GM19239 (cell line): ENCODE data around the gene ZNF575.
A peak's percentile ranks its signal among the peaks of the same experiment; 100 is the strongest.

Experiments used
- DNase-seq: peaks from one replicate; pipeline ENCODE4 v3.0.0; 2011; ENCODE audit warnings: low spot score; ENCODE audit not compliant: insufficient read length
- FAIRE-seq: peaks from 2 replicates; lab custom pipeline; 2011; peaks lifted over from hg19 to GRCh38; lab: Jason Lieb, UNC

ZNF575 gene, protein sequence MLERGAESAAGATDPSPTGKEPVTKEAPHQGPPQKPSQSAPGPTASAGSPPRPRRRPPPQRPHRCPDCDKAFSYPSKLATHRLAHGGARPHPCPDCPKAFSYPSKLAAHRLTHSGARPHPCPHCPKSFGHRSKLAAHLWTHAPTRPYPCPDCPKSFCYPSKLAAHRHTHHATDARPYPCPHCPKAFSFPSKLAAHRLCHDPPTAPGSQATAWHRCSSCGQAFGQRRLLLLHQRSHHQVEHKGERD

DNA sequence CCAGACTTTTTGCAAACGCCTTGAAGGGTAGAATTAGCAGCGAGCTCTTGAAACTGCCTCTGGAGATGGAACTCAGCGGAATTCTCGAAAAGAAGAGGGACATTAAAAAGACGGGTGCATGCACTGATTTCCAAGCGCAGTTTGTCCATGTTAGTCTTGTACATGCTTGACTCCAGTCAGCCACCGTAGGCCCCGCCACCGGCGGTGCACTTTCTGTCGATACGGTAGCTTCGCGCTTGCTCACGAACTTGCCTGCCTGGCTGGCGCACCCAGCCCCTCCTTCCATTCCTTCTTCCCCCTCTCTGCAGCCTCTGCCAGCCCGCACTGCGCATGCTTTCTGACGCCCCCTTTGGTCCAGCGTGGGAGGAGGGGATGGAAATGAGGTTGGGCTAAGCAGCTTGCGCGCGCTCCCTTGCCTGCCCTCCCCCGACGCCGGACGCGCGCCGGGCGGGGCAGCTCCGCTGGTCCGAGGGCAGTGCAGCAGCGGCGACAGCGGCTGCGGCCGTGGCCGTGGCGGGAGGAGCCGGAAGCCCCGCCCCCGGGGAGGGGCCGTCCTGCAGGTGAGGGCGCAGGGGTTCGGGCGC, at the start of gene ZNF575:
Gene ZNF575, plus strand, starts transcription at position 227 of the 584 bp plus-strand sequence. CDS start 1,235 bp downstream, outside the sequence.
- FAIRE-seq (peak; percentile 98), DNase-seq (peak; percentile 79)

DNA sequence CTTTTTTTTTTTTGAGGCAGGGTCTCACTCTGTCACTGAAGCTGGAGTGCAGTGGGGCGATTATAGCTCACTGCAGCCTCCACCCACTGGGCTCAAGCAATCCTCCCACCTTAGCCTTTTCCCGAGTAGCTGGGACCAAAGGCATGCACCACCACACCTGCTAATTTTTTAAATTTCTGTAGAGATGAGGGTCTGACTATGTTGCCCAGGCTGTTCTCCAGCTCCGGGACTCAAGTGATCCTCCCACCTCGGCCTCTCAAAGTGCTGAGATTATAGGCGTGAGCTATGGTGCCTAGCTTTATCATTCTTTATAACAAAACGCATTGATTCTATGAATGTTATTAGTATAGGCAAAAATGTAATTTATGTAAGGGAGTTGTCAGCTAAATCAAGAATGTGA, 49.7 kb upstream of the ZNF575 start:
- FAIRE-seq (no peak), DNase-seq (no peak)

DNA sequence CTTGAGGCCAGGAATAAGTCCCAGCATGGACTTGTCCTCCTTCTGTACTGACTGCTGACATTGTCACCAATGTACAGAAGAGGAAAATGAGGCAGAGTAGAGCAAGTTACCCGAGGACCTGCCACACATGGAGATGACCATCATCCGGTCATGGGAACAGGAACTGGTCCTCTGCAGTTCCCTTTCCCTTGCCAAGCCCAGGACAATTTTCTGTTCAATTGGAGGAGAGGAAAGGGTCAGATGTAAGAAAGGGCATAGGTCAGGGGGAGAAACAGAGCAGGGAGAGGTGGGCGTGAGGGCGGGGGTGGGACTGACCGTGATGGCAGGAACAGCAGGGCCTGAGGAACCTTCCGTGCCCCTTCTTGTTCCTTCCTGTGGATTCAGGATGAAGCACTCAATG, 47.0 kb upstream of the ZNF575 start:
- DNase-seq (no peak), FAIRE-seq (no peak)

DNA sequence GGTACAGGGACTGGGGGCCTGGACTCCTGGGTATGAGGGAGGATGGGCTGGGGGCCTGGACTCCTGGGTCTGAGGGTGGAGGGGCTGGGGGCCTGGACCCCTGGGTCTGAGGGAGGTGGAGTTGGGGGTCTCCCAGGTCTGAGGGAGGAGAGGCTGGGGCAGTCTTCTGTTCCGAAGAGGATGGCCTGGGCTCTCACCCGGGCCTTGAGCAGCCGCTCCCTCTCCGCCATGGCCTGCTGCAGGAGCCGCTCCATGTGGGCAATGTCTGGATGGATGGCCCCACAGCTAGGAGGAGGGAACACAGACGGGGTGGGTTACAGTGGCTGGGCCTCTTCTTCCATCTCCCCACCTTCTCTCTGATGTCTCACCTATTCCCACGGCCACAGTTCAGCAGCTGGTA, 46.6 kb upstream of the ZNF575 start:
- DNase-seq (no peak), FAIRE-seq (no peak)

DNA sequence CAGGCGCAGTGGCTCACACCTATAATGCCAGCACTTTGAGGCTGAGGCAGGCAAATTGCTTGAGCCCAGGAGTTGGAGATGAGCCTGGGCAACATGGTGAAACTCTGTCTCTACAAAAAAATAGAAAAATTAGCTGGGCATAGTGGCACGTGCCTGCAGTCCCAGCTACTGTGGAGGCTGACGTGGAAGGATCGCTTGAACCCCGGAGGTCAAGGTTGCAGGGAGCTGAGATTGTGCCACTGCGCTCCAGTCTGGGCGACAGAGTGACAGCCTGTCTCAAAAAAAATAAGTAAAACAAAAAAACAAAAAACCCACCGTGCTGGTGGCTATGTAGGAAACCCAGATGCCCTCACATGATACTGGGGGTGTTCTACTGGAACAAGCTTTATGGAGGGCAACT, 44.8 kb upstream of the ZNF575 start:
- FAIRE-seq (no peak), DNase-seq (no peak)

DNA sequence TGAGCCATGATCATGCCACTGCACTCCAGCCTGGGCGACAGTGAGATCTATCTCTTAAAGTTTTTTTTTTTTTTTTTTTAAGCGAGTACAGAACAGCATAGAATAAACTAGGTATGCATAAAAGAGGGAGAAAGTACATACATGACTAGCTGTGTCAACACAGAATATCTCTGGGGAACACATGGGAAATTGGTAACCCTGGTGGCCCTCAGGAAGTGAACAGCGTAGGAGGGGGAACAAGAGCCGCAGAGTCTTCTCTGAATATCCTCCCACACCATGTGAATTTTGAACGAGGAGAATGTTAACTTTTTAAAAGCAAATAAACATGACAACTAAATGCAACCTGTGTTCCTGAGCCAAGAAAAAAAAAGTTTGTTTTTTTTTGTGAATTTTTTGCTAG, 43.7 kb upstream of the ZNF575 start:
- FAIRE-seq: no peak
- no peak for DNase-seq

DNA sequence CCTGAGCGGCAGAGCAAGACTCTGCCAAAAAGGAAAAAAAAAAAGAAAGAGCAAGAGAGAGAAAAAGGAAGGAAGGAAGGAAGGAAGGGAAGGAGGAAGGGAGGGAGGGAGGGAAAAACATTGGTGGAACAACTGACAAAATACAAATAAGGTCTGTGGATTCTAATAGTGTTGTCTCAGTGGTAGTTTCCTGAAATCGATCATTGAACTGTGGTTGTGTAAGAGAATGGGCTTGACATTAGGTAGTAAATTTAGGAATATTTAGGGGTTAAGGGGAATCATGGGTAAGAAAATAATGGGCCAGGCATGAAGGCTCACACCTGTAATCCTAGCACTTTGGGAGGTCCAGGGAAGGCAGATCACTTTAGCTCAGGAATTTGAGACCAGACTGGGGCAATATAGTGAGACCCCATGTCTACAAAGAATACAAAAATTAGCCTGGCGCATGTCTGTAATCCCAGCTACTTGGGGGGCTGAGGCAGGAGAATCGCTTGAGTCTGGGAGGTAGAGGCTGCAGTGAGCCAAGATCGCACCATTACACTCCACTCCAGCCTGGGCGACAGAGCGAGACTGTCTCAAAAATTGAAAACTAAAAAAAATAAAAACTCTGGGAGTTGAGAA, 42.9 kb upstream of the ZNF575 start:
- DNase-seq (no peak), FAIRE-seq (no peak)

DNA sequence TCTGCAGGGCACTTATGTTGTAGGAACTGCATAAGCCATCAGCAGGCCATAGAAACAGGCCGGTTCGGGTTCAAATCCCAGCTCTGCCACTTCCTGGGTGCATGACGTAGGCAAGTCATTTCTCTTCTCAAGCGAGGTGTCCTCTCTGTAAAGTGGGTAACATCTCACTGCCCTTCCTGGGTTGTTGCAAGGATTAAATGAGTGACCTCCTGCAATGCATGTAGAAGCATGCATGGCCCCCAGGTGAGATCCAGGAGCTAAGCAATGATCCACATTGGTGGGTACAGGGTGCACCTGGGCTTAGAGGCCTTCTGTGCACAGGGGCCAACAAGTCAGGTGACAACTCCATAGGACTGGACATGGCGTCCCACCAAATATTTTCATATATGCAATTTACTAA, 42.2 kb upstream of the ZNF575 start:
- no peak for FAIRE-seq
- DNase-seq: no peak

DNA sequence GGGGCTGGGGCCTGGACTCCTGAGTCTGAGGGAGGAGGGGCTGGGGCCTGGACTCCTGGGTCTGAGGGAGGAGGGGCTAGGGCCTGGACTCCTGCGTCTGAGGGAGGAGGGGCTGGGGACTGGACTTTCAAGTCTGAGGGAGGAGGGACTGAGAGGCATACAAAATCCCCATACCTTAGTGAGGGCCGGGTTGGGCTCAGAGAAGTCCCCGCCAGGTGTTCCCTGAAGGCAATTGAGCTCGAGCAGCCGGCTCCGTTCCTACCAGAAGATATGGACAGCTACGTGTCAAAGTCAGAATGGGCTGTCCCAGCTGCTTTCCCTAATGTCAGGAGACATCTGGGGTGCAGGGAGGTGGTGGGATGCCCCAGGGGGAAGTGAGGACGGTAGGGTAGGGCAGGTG, 37.9 kb upstream of the ZNF575 start:
- no peak for FAIRE-seq
- no peak for DNase-seq

DNA sequence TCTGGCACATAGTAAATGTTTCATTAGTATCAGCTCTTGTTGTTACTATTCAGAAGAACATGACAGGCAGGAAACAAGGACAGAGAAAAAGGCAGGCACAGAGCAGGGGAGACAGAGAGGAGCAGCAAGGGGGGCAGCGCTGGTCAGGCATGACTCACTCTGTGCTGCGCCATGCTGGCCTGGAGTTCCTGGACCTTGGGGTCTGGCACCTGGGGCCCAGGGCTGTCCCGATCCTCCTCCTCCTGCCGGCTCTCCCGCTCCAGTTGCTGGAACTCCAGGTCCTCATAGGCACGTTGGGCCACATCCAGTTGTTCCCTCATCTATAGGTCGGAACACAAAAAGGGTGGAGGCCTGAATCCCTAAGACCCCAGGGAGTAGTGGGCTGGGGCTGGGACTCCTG, 36.0 kb upstream of the ZNF575 start:
- no peak for FAIRE-seq
- DNase-seq: no peak

DNA sequence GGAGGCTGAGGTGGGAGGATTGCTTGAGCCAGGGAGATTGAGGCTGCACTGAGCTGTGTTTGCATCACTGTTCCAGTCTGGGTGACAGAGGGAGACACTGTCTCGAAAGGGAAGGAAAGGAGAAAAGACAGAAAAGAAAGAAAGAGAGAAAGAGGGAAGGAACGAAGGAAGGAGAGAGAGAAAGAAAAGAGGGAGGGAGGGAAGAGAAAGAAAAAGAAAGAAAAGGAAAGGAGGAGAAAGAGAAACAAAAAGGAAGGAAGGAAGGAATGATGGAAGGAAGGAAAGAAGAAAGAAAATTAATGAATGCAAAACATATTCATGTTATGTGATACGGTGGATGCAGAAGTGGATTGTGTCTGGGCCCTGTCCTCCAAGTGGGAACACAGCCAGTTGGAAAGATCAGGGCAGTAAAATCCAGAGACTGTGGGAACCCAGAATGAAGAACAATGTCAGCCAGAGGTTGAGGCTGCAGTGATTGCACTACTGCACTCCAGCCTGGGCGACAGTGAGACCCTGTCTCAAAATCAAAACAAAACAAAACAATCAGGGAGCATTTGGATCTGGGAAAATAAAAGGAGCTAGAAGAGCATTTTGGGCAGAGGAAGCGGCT, 34.6 kb upstream of the ZNF575 start:
- no peak for FAIRE-seq

DNA sequence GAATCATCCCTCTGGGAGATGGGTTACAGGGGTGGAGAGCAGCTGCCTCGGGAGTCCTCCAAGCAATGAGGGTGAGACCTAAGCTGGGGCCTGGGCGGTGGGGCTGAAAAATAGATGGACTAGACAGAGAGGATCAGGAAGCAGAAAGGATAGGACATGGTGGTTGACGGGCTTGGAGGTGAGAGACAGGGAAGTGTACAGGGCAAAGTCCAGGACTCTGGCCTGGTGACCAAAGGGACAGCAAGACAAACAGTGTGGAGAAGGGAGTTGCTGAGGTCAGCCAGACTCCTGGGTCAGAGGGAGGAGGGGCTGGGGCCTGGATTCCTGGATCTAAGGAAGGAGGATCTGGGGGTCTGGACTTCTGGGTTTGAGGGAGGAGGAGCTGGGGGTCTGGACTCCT, 33.9 kb upstream of the ZNF575 start:
- FAIRE-seq (no peak), DNase-seq (no peak)

More for the DNA sequence above, 34.6 kb upstream of the ZNF575 start:
- DNase-seq: no peak

DNA sequence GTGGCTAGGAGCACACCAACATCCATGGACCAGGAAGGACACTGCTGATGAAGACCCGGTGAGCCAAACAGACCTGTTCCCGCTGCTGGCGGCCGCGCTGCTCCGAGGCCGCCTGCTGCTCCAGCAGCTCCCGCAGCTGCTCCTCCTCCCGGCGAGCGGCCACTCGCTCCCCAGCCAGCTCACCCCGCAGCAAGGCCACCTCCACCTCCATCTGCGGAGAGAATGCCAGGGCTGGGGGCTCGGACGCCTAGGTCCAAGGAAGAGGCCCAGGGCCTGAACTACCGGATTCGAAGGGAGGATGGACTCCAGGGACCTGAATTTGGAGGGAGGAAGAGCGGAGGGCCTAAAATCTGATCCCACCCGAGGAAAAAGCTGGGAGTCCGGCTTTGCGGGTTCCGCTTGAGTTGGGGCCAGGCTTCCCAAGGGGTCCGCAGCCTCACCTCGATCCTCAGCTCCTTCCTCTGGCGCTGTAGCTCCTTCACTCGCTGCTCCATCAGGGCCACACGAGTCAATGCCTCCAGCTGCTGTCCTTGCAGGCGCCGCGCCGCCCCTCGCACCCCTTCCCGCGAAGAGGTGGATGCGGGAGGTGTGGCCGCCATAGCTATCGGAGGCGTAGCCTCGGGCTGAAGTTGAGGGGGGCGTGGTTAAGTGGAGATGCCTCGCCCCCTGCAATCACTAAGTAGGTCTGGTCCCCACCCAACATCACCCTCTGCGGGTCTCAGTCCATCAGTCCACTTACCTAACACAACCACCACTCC, 31.1 kb upstream of the ZNF575 start:
- FAIRE-seq (no peak), DNase-seq (no peak)

DNA sequence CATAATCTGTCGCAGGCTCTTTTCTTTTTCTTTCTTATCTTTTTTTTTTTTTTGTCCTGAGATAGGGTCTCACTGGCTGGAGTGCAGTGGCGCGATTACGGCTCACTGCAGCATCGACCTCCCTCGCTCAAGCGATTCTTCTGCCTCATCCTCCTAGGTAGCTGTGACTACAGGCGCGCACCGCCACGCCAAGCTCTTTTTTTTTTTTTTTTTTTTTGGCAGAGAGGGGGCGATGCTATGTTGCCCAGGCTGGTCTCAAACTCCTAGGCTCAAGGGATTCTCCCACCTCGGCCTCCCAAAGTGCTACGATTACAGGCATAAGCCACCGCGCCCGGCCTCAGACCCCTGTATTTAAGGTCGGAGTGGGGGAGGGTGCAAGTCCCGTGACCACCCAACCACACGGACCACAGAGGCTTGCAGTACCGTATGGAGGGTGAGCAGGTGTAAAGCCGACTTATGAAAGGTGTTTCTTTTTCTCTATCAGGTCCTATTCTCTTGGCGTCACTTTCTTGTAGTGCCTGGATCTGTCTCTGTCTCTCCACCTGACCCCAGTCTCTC, 30.5 kb upstream of the ZNF575 start:
- DNase-seq (no peak), FAIRE-seq (no peak)

DNA sequence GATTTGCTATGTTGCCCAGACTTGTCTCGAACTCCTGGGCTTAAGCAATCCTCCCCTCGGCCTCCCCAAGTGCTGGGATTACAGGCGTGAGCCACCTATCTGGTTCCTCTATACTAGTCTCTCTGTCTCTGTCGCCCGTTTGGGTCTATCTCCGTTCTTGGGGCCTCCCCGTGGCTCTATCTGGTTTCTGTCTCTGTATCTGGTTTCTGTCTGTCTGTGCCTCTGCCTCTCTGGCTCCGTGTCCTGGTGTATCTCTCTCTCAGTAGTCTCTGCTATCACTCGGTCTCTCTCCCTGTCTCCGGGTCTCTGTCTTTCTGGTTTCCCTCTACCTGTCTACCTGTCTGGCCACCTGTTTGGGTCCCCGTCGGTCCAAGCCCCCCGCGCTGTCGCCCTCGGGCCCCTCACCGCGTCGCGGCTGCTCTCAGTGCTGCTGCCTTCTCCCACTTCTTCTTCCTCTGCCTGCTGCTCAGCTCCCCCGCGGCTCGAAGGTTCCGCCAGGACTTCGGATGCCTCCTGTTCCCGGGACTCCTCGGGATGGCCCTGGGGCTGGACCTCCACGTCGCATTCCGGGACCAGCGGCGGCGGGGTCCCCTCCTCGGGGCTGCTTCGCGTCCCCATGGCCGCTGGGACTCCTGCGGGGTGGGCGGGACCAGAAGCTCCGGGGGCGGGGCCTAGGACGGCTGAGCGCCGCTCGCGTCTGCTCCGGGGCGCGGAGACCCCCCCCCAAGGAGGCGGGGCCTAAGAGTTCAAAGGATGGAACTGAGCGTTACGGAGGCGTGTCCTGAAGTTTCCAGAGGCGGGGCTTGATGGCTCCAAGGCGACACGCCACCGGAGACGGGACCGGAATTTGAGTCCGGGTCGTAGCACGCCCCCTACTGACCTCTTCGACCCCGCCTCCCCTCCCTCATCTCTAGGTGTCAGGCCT, 29.2 kb upstream of the ZNF575 start:
- DNase-seq (peak; percentile 96), FAIRE-seq (peak; percentile 97)

DNA sequence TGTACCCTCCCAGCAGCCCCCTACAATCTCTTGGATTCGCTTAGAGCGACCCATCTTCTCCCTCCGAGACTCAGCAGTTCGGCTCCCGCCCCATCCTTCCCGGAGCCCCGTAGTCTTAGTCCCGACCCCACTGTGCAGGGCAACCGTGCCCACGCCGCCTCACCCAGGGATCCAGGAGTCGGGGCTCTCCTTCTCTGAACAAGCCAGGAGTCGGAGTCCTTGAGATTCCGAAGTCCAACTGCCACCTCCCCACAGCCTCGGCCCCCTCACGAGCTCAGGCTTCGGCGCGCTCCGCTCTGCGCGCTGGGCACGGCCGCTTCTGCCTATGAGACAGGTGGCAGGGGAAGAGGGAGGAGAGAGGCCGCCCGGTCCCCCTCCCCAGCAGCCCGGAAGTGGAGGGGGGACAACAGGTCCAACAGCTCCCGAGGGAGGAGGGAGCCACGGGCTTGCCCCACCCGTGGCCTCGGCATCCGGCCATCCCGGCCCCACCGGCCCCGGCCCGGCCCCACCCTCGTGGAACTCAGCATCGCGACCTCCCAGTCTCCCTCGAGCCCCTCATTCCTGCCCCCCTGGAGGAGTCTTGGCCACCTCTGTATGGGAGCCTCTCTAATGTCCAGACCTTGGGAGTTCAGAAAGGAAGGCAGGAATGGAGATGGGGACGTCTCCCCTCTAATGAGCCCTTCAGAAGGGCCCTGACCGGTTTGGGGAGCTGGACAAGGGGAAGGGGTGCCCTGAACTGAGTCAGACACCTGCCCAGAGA, 28.4 kb upstream of the ZNF575 start, which contains the start of gene PHLDB3:
Gene PHLDB3, minus strand, starts transcription at position 321 of the 760 bp plus-strand sequence. CDS start 628 bp downstream, outside the sequence.
- FAIRE-seq (peak; percentile 31), DNase-seq (no peak)

DNA sequence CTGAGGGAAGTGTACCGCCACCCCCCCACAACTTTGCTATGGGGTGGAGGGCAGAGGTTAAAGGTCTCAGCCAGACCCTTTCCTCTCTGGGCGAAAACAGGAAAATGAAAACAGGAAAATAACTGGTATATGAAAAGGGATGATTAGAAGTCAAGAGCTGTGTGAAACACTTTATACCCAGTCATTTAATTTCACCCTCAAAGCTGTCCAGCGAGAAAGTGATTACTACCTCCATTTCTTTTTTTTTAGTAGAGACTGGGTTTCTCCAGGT, 27.9 kb upstream of the ZNF575 start:
- DNase-seq (no peak), FAIRE-seq (no peak)

DNA sequence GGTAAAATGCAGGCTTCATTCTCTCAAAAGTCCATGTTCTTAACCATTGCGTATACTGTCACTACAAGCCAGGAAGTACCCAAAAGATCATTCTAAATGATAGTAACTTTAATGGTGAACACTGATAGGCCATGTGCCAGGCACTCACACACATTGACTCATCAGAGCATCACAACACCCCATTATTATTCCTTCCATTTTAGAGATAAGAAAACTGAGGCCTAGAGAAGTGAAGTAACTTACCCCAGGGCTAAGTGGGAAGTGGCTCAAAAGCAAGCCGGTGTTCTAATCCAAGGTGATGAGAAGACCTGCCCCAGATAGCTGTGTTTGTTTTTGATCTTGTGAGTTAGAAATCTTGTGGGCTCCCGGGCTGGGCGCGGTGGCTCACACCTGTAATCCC, 27.0 kb upstream of the ZNF575 start:
- DNase-seq (no peak), FAIRE-seq (no peak)

DNA sequence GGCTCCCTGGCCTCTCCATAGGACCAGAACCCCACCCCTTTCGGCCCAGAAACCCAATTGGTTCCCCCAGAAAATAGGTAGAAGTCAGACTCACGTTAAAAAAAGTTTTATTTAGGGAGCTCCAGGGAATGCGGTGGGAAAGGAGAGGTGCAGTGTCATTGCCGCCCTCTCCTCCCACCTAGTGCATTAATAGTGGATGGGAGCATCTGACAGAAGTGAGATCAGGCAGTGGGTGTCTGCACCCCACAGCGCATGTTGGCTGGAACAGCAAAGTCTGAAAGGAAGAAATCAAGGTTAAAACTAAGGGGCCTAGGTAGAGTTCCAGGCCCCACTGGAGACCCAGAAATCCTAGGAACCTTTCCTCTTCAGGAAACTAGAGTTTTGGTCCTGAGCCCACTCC, 26.4 kb upstream of the ZNF575 start:
- DNase-seq: no peak
- FAIRE-seq: no peak
